Stimulated activated naive CD8-positive, alpha-beta T cell treated with anti-CD3 and anti-CD28 coated beads, Interleukin-15, Interleukin-2, amounts not matched to agents 100 ng/mL and 50 ng/mL, for 24 hours (primary cell): ENCODE results near the gene SCRN1.

ENCODE experiments used
- H3K27ac Mint-ChIP-seq: one replicate; pipeline ENCODE4 v1.8.0; 2021; ENCODE audit warnings: mild to moderate bottlenecking, mixed read lengths
- H3K27me3 Mint-ChIP-seq: one replicate; pipeline ENCODE4 v1.8.0; 2021; ENCODE audit warnings: mixed read lengths
- H3K36me3 Mint-ChIP-seq: one replicate; pipeline ENCODE4 v1.8.0; 2021; ENCODE audit warnings: low read depth, mixed read lengths
- H3K4me1 Mint-ChIP-seq: one replicate; pipeline ENCODE4 v1.8.0; 2021; ENCODE audit warnings: low read depth, mixed read lengths
- H3K4me3 Mint-ChIP-seq: one replicate; pipeline ENCODE4 v1.8.0; 2021; ENCODE audit warnings: mild to moderate bottlenecking, mixed read lengths
- H3K9me3 Mint-ChIP-seq: one replicate; pipeline ENCODE4 v1.8.0; 2021; ENCODE audit warnings: mixed read lengths

The SCRN1 gene, protein sequence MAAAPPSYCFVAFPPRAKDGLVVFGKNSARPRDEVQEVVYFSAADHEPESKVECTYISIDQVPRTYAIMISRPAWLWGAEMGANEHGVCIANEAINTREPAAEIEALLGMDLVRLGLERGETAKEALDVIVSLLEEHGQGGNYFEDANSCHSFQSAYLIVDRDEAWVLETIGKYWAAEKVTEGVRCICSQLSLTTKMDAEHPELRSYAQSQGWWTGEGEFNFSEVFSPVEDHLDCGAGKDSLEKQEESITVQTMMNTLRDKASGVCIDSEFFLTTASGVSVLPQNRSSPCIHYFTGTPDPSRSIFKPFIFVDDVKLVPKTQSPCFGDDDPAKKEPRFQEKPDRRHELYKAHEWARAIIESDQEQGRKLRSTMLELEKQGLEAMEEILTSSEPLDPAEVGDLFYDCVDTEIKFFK

DNA sequence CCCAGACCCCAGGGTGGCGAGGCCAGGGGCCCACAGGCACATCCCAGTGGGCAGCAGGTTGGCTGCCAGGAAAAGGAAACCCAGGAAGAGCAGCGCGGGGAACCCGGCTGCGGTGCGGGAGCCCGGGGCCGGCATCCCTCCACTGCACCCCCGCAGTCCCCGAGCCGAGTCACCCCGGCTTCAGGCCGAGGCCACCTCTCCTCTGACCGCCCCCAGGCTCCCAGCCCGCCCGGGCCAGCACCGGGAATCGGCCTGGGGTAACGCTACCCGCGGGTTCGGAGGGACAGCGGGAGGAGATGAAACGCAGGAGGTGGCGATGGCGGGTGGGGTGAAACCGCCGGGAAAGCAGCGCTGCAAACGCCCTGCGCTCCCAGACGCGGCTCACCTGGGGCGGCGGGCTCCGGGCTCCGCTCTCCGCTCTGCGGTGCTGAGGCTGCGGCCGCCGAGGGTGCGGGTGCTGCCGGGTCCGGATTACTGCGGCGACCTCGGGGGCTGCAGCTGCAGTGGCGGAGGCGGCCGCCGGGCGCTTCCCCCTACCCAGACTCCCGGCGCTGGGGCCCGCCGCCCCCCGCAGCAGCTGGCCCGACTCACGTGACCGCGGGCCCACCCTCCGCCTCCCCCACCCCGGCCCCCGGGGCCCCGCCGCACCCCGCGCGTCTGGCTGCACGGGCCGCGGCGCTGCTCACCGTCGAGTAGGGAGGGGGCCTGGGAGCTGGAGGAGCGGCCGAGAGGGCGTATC lies at the start of gene SCRN1:
SCRN1 (minus strand) TSS at position 545 of the 739 bp plus-strand sequence. CDS start 20,734 bp downstream, outside the sequence.
- Mint-ChIP-seq H3K4me1 (peaks cover 30% of the 10 kb centered on the region), H3K27ac (peak within 1 kb of the TSS; percentile 82), H3K4me3 (peak within 1 kb of the TSS; percentile 84), H3K36me3 (no peaks in the 10 kb centered on the region), H3K9me3 (peaks cover 8% of the 10 kb centered on the region), H3K27me3 (peaks cover 43% of the 10 kb centered on the region)

DNA sequence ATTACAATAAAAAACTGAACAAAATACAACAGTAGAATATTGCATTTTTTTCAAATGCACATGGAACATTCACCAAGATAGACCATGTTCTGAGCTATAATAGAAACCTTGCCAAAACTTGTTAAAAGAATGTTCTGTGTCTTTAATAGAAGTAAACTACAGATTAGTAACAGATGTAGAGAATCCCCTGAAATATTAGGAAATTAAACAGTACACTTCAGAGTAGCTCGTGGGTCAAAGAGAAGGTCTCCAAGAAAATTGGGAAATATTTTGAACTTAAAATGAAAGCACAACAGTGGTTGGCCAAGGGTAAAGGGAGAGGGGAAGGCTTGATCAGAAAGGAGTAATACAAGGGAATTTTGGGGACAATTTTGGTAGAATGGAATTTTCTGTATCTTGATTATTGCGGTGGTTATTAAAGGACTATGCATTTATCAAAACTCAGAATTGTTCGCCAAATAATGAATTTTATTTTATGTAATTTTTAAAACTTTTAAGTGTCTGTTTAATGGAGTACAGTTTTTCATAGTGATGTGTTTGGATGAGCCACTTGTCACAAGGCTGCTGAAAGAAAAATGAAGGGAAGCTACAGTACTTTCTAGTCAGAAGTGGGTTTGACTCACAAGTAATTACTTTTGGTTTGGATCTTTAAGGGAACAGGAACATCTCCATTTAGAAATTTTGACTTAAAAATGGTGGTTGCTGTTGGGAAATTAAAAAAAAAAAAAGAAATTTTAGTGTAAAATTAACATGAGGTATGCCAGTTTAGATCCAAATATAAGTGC lies 48.8 kb upstream of the SCRN1 start:
- Mint-ChIP-seq H3K9me3 (no peaks in the 10 kb centered on the region), H3K36me3 (no peaks in the 10 kb centered on the region), H3K4me1 (peaks cover 6% of the 10 kb centered on the region), H3K4me3 (no peak overlapping the region), H3K27ac (no peak overlapping the region), H3K27me3 (no peaks in the 10 kb centered on the region)

- no peak overlapping the region for H3K27ac Mint-ChIP-seq
- no peaks in the 10 kb centered on the region for H3K9me3 Mint-ChIP-seq
- H3K27me3 Mint-ChIP-seq = no peaks in the 10 kb centered on the region
- peaks cover 6% of the 10 kb centered on the region for H3K4me1 Mint-ChIP-seq
- H3K36me3 Mint-ChIP-seq = no peaks in the 10 kb centered on the region
- no peak overlapping the region for H3K4me3 Mint-ChIP-seq
These were observed 46.6 kb upstream of the SCRN1 start for GRCh38 chr7:30036220-30036619.

- Mint-ChIP-seq H3K4me1 (peaks cover under 1% of the 10 kb centered on the region), H3K9me3 (no peaks in the 10 kb centered on the region), H3K27ac (no peak overlapping the region), H3K36me3 (no peaks in the 10 kb centered on the region), H3K4me3 (no peak overlapping the region), H3K27me3 (no peaks in the 10 kb centered on the region)
These were observed 44.9 kb upstream of the SCRN1 start for GRCh38 chr7:30034501-30034900.

DNA sequence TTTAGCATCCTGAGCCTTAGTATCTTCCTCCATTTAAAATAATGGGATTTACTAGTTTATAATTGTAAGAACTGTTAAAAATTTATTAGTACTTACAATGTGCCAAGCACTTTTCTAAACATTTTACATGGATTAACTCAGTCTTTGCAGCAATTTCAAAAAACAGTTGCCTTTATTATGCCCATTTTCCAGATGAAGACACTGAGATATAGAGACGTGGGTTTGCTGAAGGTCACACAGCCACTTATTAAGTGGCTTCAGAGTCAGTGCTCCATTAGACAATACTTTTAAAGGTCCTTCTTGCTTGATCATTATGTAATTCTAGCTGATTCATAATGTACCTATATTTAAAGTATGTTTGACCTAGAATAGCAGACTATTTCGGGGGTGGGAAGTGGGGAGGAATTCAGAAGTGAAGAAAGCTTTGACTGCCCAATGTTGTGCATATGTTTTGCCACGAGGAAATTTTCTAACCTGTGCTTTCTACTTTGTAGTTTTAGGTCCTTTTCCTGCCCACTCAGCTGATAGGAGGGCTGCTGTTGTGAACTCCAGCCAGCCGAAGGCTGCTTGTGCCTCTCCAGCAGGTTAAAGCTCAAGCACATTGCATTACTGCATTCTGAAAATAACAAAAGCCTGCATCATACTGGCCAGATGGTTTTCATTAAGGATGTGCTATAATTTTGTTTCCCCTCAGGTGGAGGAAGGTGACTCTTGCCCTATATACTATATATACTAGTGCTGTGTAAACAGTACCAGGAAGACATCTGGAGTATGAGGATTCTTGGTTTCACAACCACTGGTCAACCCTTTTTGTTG lies 42.9 kb upstream of the SCRN1 start:
- no peak overlapping the region for H3K27ac Mint-ChIP-seq
- H3K36me3 Mint-ChIP-seq = no peaks in the 10 kb centered on the region
- H3K27me3 Mint-ChIP-seq = no peaks in the 10 kb centered on the region

DNA sequence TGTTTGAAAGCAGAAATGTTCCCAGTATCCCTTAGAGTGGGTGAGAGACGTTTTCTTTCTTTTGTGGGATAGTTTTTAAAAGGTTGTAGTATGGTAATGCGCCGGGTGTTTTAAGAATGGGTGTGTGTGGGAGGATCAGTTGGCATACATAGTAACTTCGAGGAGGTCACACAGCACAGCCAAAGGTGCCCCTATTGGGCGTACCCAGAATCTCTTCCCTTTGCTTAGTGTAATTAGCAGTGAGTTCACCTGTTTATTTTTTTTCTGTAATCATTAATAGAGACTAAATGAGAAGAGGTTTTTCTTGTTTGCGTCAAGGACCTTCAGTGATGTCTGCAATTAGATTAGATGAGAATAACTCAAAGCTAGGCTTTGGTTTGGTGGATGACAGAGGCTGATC lies 40.1 kb upstream of the SCRN1 start:
- Mint-ChIP-seq H3K36me3 (no peaks in the 10 kb centered on the region), H3K4me3 (no peak overlapping the region), H3K27me3 (no peaks in the 10 kb centered on the region), H3K4me1 (peaks cover 23% of the 10 kb centered on the region), H3K27ac (no peak overlapping the region), H3K9me3 (no peaks in the 10 kb centered on the region)

More for the DNA sequence above, 42.9 kb upstream of the SCRN1 start:
- Mint-ChIP-seq H3K4me1 (peaks cover 5% of the 10 kb centered on the region), H3K9me3 (no peaks in the 10 kb centered on the region), H3K4me3 (no peak overlapping the region)

DNA sequence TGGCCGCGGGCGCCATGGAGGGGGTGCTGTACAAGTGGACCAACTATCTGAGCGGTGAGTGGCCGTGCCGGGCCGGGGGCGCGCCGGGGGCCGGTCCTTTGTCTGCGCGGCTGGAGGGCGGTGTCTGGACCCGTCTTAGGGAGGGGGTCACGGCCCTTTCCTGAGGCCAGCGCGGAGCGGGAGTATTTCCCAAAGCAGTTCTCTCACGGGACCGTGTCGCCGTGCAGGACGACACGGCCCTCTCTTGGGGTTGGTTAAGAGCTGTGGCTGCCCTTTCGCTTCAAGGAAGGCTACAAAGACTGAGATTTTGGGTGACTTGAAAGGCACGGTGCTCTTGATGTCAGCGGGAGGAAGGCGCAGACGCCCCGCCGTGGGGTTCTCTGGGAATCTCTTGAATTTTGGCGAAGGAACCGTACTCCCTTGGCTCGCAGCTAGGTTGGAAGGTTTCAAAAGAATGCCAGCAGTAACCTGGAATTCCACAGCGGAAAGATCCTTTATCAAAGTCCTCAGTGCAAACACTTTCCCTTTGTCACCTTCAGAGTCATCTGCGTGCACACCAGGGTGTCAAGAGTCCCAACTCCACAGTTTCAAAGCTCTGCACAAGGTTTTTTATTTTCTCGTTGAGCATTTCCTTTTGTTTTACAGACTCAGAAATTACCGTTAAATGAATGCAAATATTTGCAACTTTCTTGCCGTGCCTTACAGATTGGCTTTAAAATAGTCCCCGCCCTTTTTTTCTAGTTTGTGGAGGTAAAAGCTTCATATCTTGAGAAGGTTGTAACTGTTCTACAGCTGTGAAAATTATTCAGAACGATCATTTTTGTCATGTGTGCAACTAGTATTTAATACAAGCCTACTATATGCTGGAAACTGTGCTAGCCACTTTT lies 39.4 kb upstream of the SCRN1 start:
- Mint-ChIP-seq H3K9me3 (no peaks in the 10 kb centered on the region), H3K4me1 (peaks cover 29% of the 10 kb centered on the region), H3K36me3 (no peaks in the 10 kb centered on the region), H3K4me3 (no peak overlapping the region), H3K27me3 (no peaks in the 10 kb centered on the region), H3K27ac (peak overlapping the region; percentile 31)

GRCh38 chr7:30028216-30028748 lies 38.7 kb upstream of the SCRN1 start, which contains the start of gene PLEKHA8:
Gene PLEKHA8, plus strand, starts transcription at chr7:30028412. Its CDS starts 351 bp downstream, at chr7:30028763.
- Mint-ChIP-seq H3K27ac (peak within 1 kb of the TSS; percentile 89), H3K36me3 (no peaks in the 10 kb centered on the region), H3K4me1 (peaks cover 36% of the 10 kb centered on the region), H3K4me3 (no peak within 1 kb of the TSS), H3K9me3 (no peaks in the 10 kb centered on the region), H3K27me3 (no peaks in the 10 kb centered on the region)

GRCh38 chr7:30027740-30028215 lies 38.2 kb upstream of the SCRN1 start:
- Mint-ChIP-seq H3K36me3 (no peaks in the 10 kb centered on the region), H3K4me3 (no peak overlapping the region), H3K9me3 (no peaks in the 10 kb centered on the region), H3K27me3 (no peaks in the 10 kb centered on the region), H3K4me1 (peaks cover 39% of the 10 kb centered on the region), H3K27ac (peak overlapping the region; percentile 89)

DNA sequence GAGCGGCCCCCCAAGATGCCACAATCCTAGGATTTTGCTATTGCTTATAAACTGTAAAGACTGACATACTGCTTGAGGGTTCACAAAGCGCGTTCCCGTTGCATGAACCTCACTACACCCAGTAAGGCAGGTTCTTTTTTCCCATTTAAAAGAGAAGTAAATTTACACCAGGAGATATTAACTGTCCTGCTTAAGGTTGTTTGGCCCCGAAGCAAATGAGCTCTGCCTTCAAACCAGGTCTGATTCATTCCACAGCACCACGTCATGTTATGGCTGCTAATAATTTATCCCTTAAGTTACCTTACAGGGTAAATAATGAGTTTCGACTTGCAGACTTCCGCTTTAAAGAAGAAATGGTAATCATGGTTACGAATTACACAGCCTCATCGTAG lies 37.5 kb upstream of the SCRN1 start:
- Mint-ChIP-seq H3K4me3 (no peak overlapping the region), H3K9me3 (no peaks in the 10 kb centered on the region), H3K36me3 (no peaks in the 10 kb centered on the region), H3K4me1 (peaks cover 39% of the 10 kb centered on the region), H3K27me3 (no peaks in the 10 kb centered on the region), H3K27ac (peak overlapping the region; percentile 89)

DNA sequence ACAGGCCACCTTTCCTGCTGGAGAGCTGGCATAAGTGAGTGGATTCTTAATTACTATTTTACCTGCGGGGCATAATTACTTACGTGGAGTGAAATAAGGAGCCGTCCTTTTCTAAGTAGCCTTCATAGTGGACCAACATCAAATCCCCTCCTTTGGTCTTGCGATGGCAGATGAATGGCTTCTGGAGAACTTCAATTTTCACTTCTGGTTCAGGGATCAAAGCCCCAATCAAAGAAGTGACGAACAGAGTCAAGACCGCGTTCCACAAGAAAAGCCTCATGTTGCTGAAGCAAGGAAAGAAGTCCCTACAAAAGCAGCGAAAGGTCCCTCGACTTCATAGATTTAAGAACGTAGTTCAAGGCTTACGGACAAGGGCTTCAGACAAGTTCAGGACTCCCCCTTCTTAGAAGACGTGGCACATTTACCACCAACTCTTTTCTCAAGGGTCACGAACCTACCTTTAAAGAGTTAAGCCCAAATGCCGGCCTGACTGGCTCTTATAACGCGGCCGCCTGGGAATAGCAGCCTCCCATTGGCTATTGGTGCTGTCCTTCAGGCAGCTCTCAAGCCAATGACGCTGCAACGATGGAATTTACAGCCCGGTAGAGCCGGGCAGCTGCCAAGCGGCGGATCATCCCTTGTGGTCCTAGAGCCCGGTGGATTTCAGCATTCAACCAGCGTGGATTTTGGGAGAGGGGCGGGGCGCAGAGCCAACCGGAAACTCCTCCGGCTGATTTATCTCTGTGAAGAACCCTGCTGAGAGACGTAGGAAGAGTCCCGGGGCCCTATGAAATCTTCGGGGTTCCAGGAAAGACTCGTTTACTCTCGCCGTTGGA lies 36.8 kb upstream of the SCRN1 start, which contains the start of gene FKBP14:
FKBP14 (minus strand) TSS at position 474 of the 836 bp plus-strand sequence; CDS start at position 280, 194 bp downstream.
- H3K27me3 Mint-ChIP-seq = no peaks in the 10 kb centered on the region
- H3K9me3 Mint-ChIP-seq = no peaks in the 10 kb centered on the region
- H3K4me1 Mint-ChIP-seq = peaks cover 39% of the 10 kb centered on the region
- no peak within 1 kb of the TSS for H3K4me3 Mint-ChIP-seq
- H3K27ac Mint-ChIP-seq = peak within 1 kb of the TSS; percentile 89
- no peaks in the 10 kb centered on the region for H3K36me3 Mint-ChIP-seq

GRCh38 chr7:30023524-30023923 lies 33.9 kb upstream of the SCRN1 start:
- Mint-ChIP-seq H3K4me1 (peaks cover 48% of the 10 kb centered on the region), H3K36me3 (peaks cover 5% of the 10 kb centered on the region), H3K27me3 (no peaks in the 10 kb centered on the region), H3K27ac (no peak overlapping the region), H3K4me3 (no peak overlapping the region), H3K9me3 (no peaks in the 10 kb centered on the region)
